HG02588 (cell line): ENCODE data around the gene SOCS3.
"Not testable (repeated sequence)": the region's sequence is repeated elsewhere in the genome, so short reads cannot be mapped to it uniquely, and the experiment has no call there.

Source experiments
- ATAC-seq: cut with Tn5 transposase; IDR thresholded peaks from one replicate; pipeline ENCODE4 v1.9.1; 2021; ENCODE audit warnings: mild to moderate bottlenecking, moderate library complexity; ENCODE audit not compliant: unreplicated experiment

Gene SOCS3

GRCh38 chr17:78314683-78315354 is 45.1 kb downstream of the SOCS3 start:
- no peak for ATAC-seq

- no peak for ATAC-seq
These were observed 45.9 kb downstream of the SOCS3 start for GRCh38 chr17:78313735-78314648.

GRCh38 chr17:78309659-78310255 is 50.1 kb downstream of the SOCS3 start:
- ATAC-seq = not testable (repeated sequence)

GRCh38 chr17:78307887-78308638 is 51.8 kb downstream of the SOCS3 start:
- ATAC-seq = no peak

- no peak for ATAC-seq
These were observed 53.0 kb downstream of the SOCS3 start for GRCh38 chr17:78306913-78307312.
